Germinal center (tissue), 1 donor: Measurements from ENCODE around the gene COPB2.

Experiments
- DNase-seq: peaks from one replicate; pipeline ENCODE4 v3.0.0; 2012; ENCODE audit warnings: mixed read lengths, low spot score

The COPB2 gene

GRCh38 chr3:139307601-139308555 lies 81.6 kb downstream of the COPB2 start:
- DNase-seq: no peak
